Mesothelial cell of epicardium (in vitro differentiated cells): Measurements from ENCODE around the gene NUP214. TPM values are rescaled to one million over a fixed set of nuclear protein-coding genes. Genes with fewer than 3 reads are reported as not detected.
A peak's percentile ranks its signal among the peaks of the same experiment; 100 is the strongest.
"Not testable (repeated sequence)": the region's sequence is repeated elsewhere in the genome, so short reads cannot be mapped to it uniquely, and the experiment has no call there.

Experiments used
- DNase-seq, 2 experiments: peaks; one replicate each; pipeline ENCODE4 v3.0.0; 2021; ENCODE audit warnings: low spot score in 2 of 2; ENCODE audit not compliant: unreplicated experiment in 2 of 2
- H3K27ac Mint-ChIP-seq: 2 replicates; pipeline ENCODE4 v1.8.0; 2021; ENCODE audit warnings: mixed read lengths
- H3K27me3 Mint-ChIP-seq: 2 replicates; pipeline ENCODE4 v1.8.0; 2021; ENCODE audit warnings: low read depth, mixed read lengths
- H3K36me3 Mint-ChIP-seq: 2 replicates; pipeline ENCODE4 v1.8.0; 2021; ENCODE audit warnings: mixed read lengths
- H3K4me1 Mint-ChIP-seq: 2 replicates; pipeline ENCODE4 v1.8.0; 2021; ENCODE audit warnings: mixed read lengths
- H3K4me3 Mint-ChIP-seq: 2 replicates; pipeline ENCODE4 v1.8.0; 2021; ENCODE audit warnings: mild to moderate bottlenecking, moderate library complexity, mixed read lengths
- H3K9me3 Mint-ChIP-seq: 2 replicates; pipeline ENCODE4 v1.8.0; 2021; ENCODE audit warnings: mixed read lengths
- CTCF ChIP-seq: fragments of 200-600 bp; sonication (generic); IDR thresholded peaks from one replicate; pipeline ENCODE4 v1.5.0; 2021; ENCODE audit warnings: antibody characterized with exemption; ENCODE audit not compliant: unreplicated experiment
- total RNA-seq: library from RNA; stranded (reverse); gene quantifications from 3 replicates; pipeline ENCODE4 v1.2.1, GENCODE V29; 2021

The NUP214 gene
- total RNA-seq, 1 donor from 2014 or later: 69.4 TPM

- peaks cover 29% of the 10 kb centered on the region for H3K27me3 Mint-ChIP-seq
- no peaks in the 10 kb centered on the region for H3K9me3 Mint-ChIP-seq
- no peaks in the 10 kb centered on the region for H3K36me3 Mint-ChIP-seq
- DNase-seq: no peak
- no peak for TF ChIP-seq CTCF
- peaks cover 14% of the 10 kb centered on the region for H3K4me1 Mint-ChIP-seq
- no peak overlapping the region for H3K27ac Mint-ChIP-seq
- no peak overlapping the region for H3K4me3 Mint-ChIP-seq
These were observed 26.8 kb upstream of the NUP214 start for GRCh38 chr9:131098391-131099101.

- no peak for TF ChIP-seq CTCF
- Mint-ChIP-seq H3K27me3 (peaks cover 25% of the 10 kb centered on the region), H3K36me3 (no peaks in the 10 kb centered on the region), H3K4me1 (peaks cover 14% of the 10 kb centered on the region), H3K4me3 (peak overlapping the region; percentile 21), H3K9me3 (no peaks in the 10 kb centered on the region), H3K27ac (no peak overlapping the region)
- no peak for DNase-seq
These were observed 26.2 kb upstream of the NUP214 start for GRCh38 chr9:131099102-131099606.

- H3K36me3 Mint-ChIP-seq, H3K27ac Mint-ChIP-seq: not testable (repeated sequence)
These were observed 25.5 kb upstream of the NUP214 start for GRCh38 chr9:131099845-131100244.

GRCh38 chr9:131100445-131100844 is 24.9 kb upstream of the NUP214 start:
- no peaks in the 10 kb centered on the region for H3K9me3 Mint-ChIP-seq
- H3K4me1 Mint-ChIP-seq: peaks cover 14% of the 10 kb centered on the region
- peaks cover 12% of the 10 kb centered on the region for H3K27me3 Mint-ChIP-seq
- H3K27ac Mint-ChIP-seq: no peak overlapping the region
- TF ChIP-seq CTCF: no peak
- H3K4me3 Mint-ChIP-seq: no peak overlapping the region
- no peaks in the 10 kb centered on the region for H3K36me3 Mint-ChIP-seq
- no peak for DNase-seq

More at GRCh38 chr9:131099845-131100244, 25.5 kb upstream of the NUP214 start:
- peaks cover 18% of the 10 kb centered on the region for H3K27me3 Mint-ChIP-seq
- H3K9me3 Mint-ChIP-seq, DNase-seq, H3K4me3 Mint-ChIP-seq: not testable (repeated sequence)
- H3K4me1 Mint-ChIP-seq: peaks cover 14% of the 10 kb centered on the region

- H3K4me1 Mint-ChIP-seq: peaks cover 10% of the 10 kb centered on the region
- no peak for TF ChIP-seq CTCF
- no peak overlapping the region for H3K4me3 Mint-ChIP-seq
These were observed 24.0 kb upstream of the NUP214 start for GRCh38 chr9:131101207-131101964.

GRCh38 chr9:131103024-131103423 is 22.4 kb upstream of the NUP214 start:
- H3K4me3 Mint-ChIP-seq: no peak overlapping the region
- no peak for DNase-seq
- peaks cover 5% of the 10 kb centered on the region for H3K4me1 Mint-ChIP-seq
- no peak overlapping the region for H3K27ac Mint-ChIP-seq
- peaks cover 2% of the 10 kb centered on the region for H3K36me3 Mint-ChIP-seq
- TF ChIP-seq CTCF: no peak
- H3K9me3 Mint-ChIP-seq: no peaks in the 10 kb centered on the region
- no peaks in the 10 kb centered on the region for H3K27me3 Mint-ChIP-seq

More at GRCh38 chr9:131101207-131101964, 24.0 kb upstream of the NUP214 start:
- H3K36me3 Mint-ChIP-seq: peaks cover 2% of the 10 kb centered on the region
- H3K9me3 Mint-ChIP-seq: no peaks in the 10 kb centered on the region
- DNase-seq: no peak
- no peak overlapping the region for H3K27ac Mint-ChIP-seq
- H3K27me3 Mint-ChIP-seq: peaks cover 5% of the 10 kb centered on the region
